ENCODE measurements around the gene RBM45.

RBM45 gene

DNA sequence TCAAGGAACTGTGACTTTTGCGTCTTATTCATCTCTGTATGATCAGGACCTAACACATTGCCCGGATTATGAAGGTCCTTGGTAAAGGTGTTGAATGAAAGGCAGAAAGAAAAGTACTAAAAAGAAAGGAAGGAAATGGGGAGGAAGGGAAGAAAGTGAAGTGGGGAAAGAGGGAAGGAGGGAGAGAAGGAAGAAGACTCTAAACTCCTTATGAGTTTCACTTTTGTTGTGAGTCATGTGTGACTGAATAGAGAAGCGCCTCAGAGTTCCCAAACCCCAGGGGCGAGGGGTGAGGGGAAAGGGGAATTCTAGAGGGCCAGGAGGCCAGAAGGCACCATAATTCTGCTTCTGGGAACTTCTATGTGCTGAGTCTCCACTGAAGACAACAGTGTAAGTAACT, 51.2 kb downstream of the RBM45 start:
- DNase-seq: no peak

DNA sequence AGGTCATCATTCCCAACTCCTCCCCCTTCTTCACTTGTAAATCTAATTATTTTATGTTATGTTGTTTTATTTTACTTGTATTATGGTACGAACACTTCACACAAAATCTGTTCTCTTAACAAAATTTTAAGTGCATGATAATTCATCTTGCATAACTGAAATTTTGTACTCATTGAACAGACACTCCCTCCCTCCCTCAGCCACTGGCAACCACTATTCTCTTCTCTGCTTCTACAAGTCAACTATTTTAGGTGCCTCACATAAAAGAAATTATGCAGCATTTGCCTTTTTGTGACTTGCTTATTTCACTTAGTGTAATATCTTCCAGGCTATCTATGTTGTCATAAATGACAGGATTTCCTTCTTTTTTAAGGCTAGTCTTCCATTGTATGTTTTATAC, 51.7 kb downstream of the RBM45 start:
- DNase-seq: no peak

DNA sequence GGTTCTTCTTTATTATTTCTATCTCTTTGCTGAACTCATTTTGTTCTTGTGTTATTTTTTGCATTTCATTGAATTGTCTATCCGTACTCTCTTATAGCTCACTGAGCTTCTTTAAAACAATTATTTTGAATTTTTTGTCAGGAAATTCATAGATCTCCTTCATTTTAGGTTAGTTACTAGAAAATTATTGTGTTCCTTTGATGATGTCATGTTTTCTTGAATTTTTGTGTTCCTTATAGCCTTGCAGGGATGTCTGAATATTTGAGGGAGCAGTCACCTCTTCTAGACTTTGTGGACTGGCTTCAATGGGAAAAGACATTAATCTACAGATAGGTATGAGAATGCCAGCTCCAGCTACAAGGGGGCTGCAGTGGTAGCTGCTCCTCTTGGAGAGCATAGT, 61.4 kb downstream of the RBM45 start:
- DNase-seq: no peak

DNA sequence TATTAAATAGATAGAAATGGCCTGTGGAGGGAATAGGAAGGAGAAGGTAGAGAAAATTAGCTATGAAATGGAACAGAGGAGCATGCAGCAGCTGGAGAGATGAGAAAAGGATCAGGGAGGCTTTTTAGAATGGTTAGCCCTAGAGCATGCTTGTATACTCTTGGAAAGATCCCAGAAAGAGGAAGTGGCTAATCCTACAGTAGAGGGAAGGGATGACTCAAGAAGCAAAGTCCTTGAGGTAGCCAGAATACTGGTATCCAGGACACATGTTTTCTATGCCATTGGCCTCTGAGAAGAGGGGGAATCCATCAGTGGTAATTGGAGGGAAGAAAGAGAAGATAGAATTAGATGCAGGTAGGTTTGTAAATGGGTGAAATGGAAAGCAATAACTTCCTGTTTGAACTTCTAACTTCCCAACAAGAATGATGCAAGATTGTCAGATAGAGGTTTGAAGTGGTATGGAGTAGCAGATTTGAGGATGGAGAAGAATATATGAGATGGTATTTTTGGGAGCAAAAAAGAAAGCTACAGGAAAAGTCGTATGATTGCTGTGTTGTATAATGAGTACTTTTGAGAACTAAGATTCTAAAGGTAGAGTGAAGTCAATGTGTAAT, 64.9 kb downstream of the RBM45 start:
- DNase-seq: no peak

All from CD4-positive, alpha-beta T cell treated with Interleukin-10 for 1 hour (primary cell).